Astrocyte of the spinal cord (primary cell): ENCODE results near the gene PPP1R2B.

Experiments used
- DNase-seq: peaks from one replicate; pipeline ENCODE4 v3.0.0; 2011; ENCODE audit warnings: low read depth, low spot score
- H3K4me3 ChIP-seq: 2 replicates; pipeline ENCODE4 v1.5.1; 2011; ENCODE audit warnings: low read depth, mild to moderate bottlenecking, low read length, moderate library complexity
- CTCF ChIP-seq: IDR thresholded peaks from 2 replicates; pipeline ENCODE4 v1.5.1; 2012; ENCODE audit warnings: low read depth, mild to moderate bottlenecking, low read length, inconsistent platforms
- in situ Hi-C: cut with HindIII; loops from 2 replicates; pipeline ENCODE4 v1.10.0; 2017; ENCODE audit warnings: low sequenced_read_pairs

The PPP1R2B gene

GRCh38 chr5:156865427-156865826, 15.3 kb downstream of the PPP1R2B start:
- DNase-seq: no peak
- TF ChIP-seq CTCF: no peak
- in situ Hi-C loops: no loop called here
- no peak overlapping the region for H3K4me3 ChIP-seq

- in situ Hi-C loops: no loop called here
- no peak for TF ChIP-seq CTCF
- no peak for DNase-seq
- no peak overlapping the region for H3K4me3 ChIP-seq
Measured at GRCh38 chr5:156870498-156870839, 20.4 kb downstream of the PPP1R2B start.

GRCh38 chr5:156871212-156871611, 21.1 kb downstream of the PPP1R2B start:
- H3K4me3 ChIP-seq: no peak overlapping the region
- no peak for DNase-seq
- no peak for TF ChIP-seq CTCF
- in situ Hi-C loops: no loop called here

GRCh38 chr5:156879665-156880285, 29.7 kb downstream of the PPP1R2B start:
- no peak for DNase-seq
- TF ChIP-seq CTCF: no peak
- in situ Hi-C loops: no loop called here
- H3K4me3 ChIP-seq: no peak overlapping the region

GRCh38 chr5:156883316-156883875, 33.3 kb downstream of the PPP1R2B start:
- in situ Hi-C loops: no loop called here
- DNase-seq: no peak
- TF ChIP-seq CTCF: no peak
- no peak overlapping the region for H3K4me3 ChIP-seq

- no peak for TF ChIP-seq CTCF
- H3K4me3 ChIP-seq: no peak overlapping the region
- DNase-seq: no peak
- in situ Hi-C loops: no loop called here
Measured at GRCh38 chr5:156888520-156888919, 38.4 kb downstream of the PPP1R2B start.
